GM19238 (cell line): Measurements from ENCODE around the gene TMC6.

Experiments used
- DNase-seq: peaks from one replicate; pipeline ENCODE4 v3.0.0; 2011; ENCODE audit warnings: low spot score; ENCODE audit not compliant: insufficient read length

The TMC6 gene

GRCh38 chr17:78111727-78112517 is 16.6 kb downstream of the TMC6 start:
- no peak for DNase-seq

- no peak for DNase-seq
Measured at GRCh38 chr17:78111016-78111726, 17.4 kb downstream of the TMC6 start.

DNA sequence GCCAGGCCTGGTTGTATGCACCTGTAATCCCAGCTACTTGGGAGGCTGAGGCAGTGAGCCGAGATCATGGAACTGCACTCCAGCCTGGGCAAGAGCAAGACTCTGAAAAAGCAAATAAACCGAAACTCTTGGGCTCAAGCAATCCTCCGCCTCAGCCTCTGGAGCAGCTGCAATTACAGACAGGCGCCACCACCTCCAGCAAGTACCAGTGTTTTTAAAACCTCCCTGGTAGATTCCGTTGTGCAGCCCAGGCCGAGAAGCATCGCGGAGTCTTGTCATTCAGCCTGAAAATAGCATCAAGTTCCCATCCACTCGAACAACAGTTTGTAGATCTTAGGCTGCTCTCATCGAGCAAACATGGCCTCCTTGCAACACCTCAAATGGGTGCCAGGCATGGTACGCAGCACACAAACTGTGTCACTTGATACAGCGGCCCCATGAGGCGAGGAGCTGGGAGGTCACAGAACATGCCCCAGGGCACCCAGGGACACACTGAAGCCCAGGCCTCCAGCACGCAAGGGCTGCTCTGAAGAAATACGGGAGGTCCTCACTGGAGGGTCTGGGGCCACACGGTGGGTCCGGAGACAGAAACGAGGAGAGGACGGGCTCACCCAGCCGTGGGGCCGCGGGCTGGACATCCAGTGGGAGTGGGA is 18.1 kb downstream of the TMC6 start:
- no peak for DNase-seq

GRCh38 chr17:78109489-78109761 is 19.1 kb downstream of the TMC6 start:
- no peak for DNase-seq

GRCh38 chr17:78108726-78109488 is 19.6 kb downstream of the TMC6 start:
- no peak for DNase-seq

GRCh38 chr17:78107976-78108725 is 20.4 kb downstream of the TMC6 start:
- no peak for DNase-seq

GRCh38 chr17:78107457-78107856 is 21.1 kb downstream of the TMC6 start:
- no peak for DNase-seq

DNA sequence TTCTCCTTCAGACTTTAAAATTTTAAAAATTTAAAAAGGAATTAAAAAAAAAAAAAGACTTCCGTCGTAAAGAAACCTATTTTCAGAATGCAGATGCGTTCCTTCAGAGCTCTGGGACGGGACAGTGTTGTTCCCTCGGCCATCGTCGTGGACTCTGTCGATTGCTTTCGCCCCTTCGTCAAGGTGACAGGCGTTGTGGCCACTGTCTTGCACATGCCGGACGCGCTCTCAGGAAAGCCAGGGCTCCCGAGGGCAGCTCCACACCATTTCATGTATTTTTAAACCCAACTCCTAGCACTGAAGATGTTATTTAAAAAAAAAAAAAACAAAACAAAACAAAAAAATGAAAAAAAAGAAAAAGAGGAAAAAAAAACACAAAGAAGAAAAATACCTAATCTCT is 22.3 kb downstream of the TMC6 start:
- no peak for DNase-seq

DNA sequence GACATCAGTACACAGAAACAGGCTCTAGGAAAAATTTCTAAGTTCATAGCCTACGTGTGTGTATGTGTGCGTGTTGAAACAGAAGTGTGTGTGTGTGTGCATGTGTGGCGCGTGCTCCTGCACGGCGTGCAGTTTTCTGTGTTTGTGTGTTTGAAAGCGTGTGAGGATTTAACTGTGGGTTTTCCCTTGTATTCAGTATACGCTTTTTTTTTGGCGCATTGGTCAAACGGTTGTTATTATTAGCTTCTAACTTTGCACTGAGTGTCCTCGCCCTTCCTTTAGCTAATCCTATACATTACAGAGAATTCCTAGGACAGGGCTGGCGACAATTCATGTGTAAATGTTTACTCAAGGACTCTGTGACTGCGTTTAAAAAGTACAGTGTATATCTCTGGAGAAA is 23.0 kb downstream of the TMC6 start:
- no peak for DNase-seq

DNA sequence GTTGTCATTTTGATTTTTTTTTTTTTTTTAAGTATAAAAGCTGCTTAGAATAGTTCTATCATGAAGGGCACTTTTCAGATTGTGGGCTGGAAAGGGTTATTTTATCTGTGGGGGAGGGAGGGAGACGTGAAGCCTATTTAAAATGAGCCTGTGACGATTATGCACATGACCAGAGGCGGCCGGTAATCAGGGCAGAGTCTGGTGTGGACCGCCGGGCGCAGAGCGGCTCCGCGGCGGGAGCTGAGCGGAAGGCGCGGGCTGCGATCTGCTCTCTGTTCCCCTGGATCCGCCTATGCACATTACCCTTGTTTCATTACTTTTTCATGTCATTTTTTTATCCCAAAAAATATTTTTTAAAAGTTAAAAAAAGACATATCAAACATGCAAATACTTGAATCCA is 23.5 kb downstream of the TMC6 start:
- DNase-seq, result no peak

DNA sequence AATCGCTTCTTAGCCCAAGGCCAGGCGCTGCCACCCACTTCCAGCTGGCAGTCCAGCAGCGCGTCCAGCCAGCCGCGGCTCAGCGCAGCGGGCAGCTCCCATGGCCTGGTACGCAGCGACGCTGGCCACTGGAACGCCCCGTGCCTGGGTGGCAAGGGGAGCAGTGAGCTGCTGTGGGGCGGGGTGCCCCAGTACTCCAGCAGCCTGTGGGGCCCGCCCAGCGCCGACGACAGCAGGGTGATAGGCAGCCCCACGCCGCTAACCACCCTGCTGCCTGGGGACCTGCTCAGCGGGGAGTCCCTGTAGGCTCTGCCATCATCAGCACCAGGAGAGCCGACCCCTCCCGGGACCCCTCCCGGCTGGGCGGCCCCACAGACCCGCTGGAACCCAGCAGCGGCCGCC is 24.0 kb downstream of the TMC6 start:
- DNase-seq, result no peak

DNA sequence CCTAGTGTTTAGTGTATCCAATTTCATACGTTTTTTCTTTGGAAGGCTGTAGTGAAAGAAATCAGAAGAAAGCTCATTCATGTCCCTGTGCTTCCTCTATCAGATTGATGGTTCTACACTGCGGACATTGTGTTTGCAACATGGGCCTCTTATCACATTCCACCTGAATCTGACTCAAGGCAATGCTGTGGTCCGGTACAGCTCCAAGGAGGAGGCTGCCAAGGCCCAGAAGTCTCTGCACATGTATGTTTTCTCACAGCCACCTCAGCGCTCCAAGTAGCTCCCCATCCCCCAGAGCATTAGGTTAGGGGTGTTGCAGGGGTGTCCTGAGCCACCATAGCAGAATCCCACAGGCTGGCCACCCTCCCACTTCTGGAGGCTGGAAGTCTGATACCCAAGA is 25.2 kb downstream of the TMC6 start:
- no peak for DNase-seq

- DNase-seq, result no peak
Measured at GRCh38 chr17:78101542-78101941, 27.0 kb downstream of the TMC6 start.

DNA sequence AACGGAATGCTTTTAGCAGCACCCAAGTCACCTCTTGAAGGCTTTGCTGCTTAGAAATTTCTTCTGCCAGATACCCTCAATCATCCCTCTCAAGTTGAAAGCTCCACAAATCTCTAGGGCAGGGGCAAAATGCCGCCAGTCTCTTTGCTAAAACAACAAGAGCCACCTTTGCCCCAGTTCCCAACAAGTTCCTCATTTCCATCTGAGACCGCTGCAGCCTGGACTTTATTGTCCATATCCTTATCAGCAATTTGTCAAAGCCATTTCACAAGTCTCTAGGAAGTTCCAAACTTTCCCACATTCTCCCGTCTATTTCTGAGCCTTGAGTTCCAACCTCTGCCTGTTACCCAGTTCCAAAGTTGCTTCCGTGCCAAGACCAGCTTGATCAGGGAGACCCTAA is 27.4 kb downstream of the TMC6 start:
- no peak for DNase-seq

DNA sequence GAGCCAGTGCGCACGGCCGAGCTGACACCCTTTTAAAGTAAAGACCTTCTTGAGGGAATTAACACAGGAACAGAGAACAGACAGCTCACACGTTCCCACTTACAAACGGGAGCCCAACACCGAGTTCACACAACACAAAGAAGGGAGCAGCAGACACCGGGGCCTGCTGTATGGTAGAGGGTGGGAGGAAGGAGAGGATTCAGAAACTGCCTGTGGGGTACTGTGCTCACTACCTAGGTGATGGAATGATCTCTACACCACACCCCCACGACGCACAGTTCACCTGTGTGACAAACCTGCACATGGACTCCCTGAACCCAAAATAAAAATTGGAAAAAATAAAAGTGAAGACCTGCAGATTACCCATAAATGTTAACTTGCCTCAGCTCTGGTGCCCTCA is 32.5 kb downstream of the TMC6 start:
- DNase-seq, result no peak

DNA sequence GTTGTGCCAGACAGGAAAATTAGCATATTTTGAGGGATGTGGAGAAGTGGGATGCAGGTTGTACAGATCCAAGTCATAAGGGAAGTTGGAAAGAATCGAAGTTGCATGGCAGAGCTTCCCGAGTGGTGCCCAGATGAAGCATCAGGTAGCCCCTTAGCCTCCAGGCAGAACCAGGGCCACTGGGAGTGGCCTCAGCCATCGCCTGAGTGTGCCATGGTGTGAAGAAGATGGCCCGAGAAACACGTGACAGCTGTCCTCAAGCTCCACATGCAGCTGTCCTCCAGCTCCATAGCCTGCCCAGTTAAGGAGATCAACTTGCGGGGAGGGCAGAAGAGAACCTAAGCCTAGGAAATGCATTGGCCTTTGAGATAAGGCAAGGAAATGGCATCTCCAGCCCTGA is 33.5 kb downstream of the TMC6 start:
- DNase-seq, result no peak

DNA sequence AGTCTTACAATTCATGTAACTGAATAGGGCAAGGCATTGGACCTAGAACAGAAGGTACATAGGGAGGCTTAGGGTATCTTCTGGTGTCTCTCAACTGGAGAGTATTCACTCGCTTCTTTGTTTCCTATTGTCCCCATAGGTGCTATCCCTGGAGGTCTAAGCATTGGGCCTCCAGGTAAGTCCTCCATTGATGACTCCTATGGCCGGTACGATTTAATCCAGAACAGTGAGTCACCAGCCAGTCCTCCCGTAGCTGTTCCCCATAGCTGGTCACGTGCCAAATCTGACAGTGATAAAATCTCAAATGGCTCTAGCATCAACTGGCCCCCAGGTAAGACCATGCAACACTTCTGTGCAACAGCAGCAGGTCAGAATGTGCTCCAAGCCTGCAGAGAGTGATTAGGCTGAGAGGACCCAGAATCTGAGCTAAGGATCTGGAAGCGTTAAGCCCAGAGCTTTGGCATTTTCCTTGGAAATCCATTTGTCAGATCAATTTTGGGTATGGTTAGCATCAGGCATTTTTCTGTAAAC is 35.7 kb downstream of the TMC6 start:
- no peak for DNase-seq

GRCh38 chr17:78089576-78090281 is 38.8 kb downstream of the TMC6 start:
- DNase-seq, result no peak

DNA sequence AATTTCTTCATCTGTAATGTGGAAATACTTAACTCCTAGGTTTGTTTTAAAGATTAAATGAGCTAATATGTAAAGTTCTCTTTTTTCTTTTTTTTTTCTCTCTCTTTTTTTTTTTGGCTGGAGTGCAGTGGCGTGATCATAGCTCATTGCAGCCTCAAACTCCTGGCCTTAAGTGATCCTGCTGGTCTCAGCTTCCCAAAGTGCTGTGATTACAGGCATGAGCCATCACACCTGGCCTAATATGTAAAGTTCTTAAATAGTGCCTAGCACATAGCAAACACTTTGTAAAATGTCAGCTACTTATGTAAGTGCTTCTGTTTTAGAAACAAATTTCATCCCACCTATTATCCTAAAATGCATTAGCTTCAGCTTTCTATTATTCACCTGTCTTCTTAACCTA is 40.0 kb downstream of the TMC6 start:
- no peak for DNase-seq

DNA sequence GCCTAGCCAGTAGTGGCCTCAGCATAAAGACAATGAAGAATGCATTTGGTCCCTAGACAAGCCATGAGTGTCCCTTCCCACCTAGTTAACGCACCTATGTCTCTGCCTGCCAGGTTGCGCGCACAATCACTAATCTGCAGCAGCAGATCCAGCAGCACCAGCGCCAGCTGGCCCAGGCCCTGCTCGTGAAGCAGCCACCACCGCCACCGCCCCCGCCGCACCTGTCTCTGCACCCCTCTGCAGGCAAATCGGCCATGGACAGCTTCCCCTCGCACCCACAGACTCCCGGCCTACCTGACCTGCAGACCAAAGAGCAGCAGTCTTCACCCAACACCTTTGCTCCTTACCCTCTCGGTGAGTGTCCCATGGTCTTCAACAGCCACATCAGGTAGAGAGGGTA is 41.8 kb downstream of the TMC6 start:
- no peak for DNase-seq
